DMS 273 treated with DMSO at 0.1 percent for 48 hours (cell line): Measurements from ENCODE around the gene POLDIP3.
"Not testable (repeated sequence)": the region's sequence is repeated elsewhere in the genome, so short reads cannot be mapped to it uniquely, and the experiment has no call there.

Experiments
- DNase-seq: peaks from one replicate; lab custom pipeline; 2025; lab: John Stamatoyannopoulos, UW

Gene POLDIP3

GRCh38 chr22:42584364-42584940, 30.2 kb downstream of the POLDIP3 start:
- DNase-seq, result no peak

DNA sequence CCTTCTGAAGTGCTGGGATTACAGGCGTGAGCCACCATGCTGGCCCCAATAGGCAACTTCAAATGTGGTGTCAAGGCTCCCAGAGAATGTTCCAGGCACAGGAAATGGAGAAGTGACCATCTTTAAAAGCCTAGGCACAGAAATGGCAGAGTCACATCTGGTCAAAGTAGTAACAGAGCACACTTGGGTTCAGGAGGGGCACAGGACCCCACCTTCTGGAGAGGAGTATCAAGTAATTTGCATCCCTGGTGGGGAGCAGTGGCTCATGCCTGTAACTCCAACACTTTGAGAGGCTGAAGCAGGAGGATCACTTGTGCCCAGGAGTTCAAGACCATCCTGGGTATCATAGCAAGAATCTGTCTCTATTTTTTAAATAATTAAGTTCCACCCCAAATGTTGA, 31.7 kb downstream of the POLDIP3 start:
- DNase-seq, result no peak

DNA sequence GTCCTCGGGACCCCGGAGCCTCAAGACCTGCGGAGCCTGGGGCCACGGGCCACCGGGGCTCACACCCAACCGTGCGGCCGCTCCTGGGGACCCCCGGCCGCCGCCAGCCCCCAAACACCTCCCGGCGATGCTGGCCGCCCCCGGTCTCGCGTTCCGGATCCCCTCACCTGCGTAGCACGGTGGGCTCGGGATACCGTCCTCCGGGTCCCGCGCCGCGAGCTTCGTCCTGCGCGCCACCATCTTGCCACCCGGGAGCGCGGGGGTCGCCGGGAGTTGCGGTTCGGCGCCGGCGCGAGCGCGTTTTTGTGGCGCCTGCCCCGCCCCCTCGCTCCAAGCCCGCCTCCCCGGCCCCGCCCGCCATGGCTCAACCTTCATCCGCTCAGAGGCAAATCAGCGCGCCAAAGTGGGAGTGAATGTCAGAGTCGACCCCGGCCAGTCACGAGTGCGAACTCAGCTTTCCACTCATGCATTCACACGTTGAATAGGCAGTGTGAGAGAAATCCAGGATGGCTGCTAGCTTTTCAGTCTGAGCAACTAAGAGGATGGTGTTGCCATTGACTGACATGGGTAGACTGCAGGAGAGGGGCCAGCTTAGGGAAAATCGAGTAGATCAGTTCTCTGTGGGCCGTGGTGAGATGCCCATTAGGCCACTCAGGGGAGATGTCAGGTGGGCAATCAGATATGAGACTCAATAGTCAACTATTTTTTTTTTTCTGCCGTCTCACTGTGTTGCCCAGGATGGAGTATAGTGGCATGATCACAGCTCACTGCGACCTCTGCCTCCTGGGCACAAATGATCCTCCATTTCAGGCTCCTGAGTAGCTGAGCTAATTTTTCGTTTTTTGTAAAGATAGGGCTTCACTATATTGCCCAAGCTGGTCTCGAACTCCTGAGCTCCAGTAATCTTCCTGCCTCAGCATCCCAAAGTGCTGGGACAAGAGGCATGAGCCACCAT, 32.6 kb downstream of the POLDIP3 start:
- DNase-seq, result no peak

DNA sequence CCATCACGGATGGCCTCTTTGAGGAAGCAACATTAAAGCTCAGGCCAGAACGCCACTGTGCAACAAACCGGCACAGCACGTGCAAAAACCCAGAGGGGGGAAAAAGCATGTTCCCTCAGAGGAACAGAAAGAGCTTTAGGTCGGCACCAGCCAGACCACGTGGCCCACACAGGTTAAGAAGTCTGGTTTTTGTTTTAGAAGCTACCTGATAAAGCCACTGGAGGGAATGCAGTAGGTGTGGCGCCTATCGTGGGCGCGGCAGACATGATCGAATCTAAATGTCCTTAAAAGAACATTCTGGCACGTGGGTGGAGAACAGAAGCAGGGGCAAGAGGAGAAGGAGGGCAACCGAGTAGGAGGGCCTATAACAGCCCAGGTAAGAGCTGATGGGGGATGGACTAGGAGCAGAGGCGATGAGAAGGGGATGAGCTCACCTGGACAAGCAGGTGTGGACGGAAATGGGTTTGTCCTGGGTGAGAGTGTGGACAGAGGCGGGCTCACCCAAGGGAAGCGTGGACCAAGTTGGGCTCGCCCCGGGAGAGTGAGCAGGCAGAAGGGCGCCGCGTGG, 33.4 kb downstream of the POLDIP3 start:
- not testable (repeated sequence) for DNase-seq

- not testable (repeated sequence) for DNase-seq
Observed at GRCh38 chr22:42580040-42580439, 34.6 kb downstream of the POLDIP3 start.

- no peak for DNase-seq
Observed at GRCh38 chr22:42577623-42578240, 37.0 kb downstream of the POLDIP3 start.

GRCh38 chr22:42577141-42577540, 37.5 kb downstream of the POLDIP3 start:
- not testable (repeated sequence) for DNase-seq

DNA sequence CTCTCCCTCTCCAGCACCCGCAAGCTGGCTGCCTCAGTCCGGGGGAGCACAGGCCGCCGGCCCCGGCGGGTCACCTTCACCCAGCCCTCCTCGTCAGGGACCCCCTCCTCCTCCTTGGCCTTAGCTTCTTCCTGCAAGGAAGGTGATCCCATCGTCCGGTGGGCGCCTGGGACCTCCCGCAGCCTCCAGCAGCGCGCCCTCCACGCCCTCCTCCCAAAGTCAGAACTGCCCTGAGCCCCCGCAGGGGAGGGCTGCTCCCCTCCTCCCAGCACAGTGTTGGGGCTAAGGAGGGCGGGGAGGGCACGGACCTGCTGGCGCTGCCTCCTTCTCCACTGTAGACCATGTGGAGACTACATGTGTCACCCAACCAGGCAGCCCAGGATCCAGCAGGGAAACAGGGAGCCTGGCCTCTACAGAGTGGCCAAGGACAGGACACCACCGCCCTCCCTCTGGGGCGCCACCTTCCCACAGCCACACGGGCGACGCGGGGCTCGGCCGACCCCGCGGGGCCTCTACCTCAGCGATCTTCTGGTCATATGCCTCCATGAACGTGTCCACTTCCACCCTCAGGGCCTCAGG, 38.6 kb downstream of the POLDIP3 start:
- not testable (repeated sequence) for DNase-seq

DNA sequence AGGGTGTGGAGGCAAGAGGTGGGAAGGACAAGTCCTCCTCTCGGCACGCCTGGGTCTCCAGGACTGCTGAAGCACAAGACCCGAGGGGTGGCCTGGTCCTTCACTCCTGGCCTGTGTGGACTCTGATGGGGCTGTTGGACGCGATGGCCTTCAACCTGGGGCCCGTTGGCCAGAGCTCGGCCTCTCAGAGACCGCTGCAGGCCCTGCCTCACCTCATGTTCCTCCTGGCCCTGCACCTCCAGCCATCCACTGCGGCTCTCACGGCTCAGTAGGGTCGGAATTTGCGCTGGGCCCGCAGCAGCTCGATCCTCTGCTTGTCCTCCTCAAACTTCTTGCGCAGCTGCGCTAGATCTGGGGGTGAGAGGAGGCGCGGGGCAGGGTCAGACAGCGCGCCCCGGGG, 40.2 kb downstream of the POLDIP3 start:
- DNase-seq, result not testable (repeated sequence)

- DNase-seq, result not testable (repeated sequence)
Observed at GRCh38 chr22:42574046-42574445, 40.6 kb downstream of the POLDIP3 start.

DNA sequence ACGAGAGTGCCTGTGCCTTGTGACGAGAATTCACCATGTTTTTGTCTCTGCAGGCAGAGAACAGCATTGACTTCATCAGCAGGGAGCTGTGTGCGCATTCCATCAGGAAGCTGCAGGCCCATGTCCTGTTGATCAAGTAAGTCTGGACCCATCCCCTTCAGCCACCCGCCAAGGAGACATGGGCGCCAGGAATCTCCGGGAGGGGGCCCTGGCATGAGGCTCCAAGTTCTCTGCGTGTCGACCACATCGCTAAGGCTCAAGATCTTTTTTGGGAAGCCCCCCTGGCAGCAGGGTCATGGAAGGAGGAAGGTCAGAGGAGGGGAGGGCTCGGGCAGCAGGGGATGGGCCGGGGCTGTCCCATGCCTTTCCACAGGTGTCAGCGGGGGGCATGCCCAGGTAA, 43.6 kb downstream of the POLDIP3 start:
- not testable (repeated sequence) for DNase-seq

DNA sequence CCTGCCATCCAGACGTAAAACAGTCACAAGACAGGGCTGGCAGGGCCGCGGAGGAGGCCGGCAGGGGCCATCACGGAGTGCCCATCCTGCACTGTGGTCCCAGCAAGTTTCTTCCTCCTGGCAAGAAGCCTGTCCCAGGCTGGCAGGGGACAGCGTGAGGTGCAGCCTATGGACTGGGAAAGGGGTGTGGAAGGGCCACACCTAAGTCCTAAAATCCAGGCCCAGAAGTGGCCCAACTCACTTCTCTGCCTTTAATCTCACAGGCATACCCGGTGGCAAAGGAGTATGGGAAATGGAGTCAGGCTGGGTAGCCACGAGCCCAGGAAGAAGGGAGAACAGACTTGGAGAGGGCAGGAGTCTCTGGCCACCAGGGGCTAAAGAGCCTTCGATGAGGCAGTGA, 44.1 kb downstream of the POLDIP3 start:
- not testable (repeated sequence) for DNase-seq

GRCh38 chr22:42567950-42568349, 46.7 kb downstream of the POLDIP3 start:
- not testable (repeated sequence) for DNase-seq

DNA sequence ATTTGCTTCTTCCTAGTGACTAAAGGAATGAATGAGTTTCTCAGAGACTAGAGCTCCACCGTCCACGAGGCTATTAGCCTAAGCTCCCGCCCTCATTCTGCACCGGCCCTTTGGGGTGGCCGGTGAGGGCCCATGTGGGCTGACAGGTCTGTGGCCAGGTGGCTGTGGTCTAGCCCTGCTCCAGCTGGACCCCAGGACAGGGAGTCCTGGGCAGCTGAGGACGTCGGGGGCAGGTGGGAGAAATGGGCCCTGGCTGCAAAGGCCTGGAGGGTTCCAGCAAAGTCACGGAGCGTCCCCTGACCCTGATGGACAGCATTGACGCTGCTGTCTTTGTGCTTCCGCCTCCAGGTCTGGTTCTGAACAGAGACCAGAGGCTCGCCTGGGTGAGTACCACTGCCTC, 48.7 kb downstream of the POLDIP3 start:
- DNase-seq, result no peak

GRCh38 chr22:42564699-42565098, 50.0 kb downstream of the POLDIP3 start:
- DNase-seq, result no peak

DNA sequence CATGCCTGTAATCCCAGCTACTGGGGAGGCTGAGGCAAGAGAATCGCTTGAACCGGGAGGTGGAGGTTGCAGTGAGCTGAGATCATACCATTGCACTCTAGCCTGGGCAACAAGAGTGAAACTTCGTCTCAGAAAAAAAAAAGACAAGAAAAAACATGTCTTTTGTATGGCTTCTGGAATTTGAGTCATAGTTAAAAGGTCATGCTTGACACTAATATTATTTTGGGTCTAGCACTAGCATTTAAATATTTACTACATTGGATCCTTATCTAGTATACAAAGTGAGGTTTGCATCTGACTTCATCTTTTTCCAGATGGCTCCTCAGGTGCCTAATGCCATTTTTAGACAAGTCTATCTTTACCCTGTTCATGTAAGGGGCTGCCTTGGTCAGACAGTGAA, 50.7 kb downstream of the POLDIP3 start:
- not testable (repeated sequence) for DNase-seq

- DNase-seq, result no peak
Observed at GRCh38 chr22:42562684-42563083, 52.0 kb downstream of the POLDIP3 start.

DNA sequence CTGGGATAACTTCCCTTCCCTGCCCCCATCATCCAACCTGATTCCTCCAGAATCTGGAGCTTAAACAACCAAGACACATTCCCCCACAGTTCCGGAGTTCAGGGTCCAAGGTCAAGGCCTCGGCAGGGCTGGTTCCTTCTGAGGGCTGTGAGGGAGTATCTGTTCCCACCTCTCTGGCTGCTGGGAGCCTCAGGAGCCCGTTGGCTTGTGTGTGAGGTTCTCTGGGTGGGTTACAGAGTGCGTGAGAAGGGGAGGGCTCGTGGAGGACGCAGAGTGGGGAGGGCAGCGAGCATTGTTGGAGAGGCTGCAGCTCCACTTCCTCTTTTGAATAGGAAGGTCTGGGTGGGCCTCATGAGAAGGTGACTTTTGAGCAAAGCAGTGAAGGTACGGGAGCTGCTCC, 52.4 kb downstream of the POLDIP3 start:
- no peak for DNase-seq

GRCh38 chr22:42561856-42562255, 52.8 kb downstream of the POLDIP3 start:
- no peak for DNase-seq

DNA sequence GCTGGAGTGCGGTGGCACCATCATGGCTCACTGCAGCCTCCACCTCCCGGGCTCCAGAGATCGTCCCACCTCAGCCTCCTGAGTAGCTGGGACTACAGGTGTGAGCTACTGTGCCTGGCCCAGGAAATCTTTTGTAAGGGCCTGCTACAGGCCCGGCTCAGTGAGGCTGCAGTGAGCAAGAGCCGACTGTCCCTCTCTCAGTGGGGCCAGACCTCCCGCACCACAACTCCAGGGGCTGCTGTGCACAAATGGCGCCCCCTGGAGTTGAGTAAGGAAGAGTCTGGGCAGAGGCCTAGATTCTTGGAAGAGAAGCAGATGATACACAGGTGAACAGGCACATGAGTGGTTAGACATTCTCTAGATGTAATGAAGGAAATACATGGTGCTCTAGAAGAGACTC, 53.9 kb downstream of the POLDIP3 start:
- no peak for DNase-seq

DNA sequence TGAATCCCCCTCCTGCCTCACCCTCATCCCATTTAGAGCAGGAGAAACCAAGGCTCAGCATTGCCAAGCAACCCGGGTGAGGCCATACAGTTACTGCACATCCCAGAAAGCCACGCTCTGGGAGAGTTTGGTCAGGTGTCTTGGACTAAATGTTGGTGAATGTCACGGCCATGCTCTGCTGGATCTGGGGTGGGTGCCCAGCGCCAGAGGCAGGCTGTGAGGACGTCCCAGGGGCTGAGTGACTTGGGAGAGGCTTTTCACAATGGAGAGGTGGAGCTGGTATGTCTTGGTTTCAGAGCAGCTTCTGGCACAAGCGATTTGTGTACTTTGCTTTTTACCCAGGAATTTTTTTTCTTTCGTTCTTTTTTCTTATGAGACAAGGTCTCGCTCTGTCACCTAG, 54.3 kb downstream of the POLDIP3 start:
- DNase-seq, result no peak
